Measurements from ENCODE around the gene CAPN10. TPM values are rescaled to one million over a fixed set of nuclear protein-coding genes. Genes with fewer than 3 reads are reported as not detected.

The CAPN10 gene
- total RNA-seq, 1 experiment from 2014 or later = 20.5 TPM

DNA sequence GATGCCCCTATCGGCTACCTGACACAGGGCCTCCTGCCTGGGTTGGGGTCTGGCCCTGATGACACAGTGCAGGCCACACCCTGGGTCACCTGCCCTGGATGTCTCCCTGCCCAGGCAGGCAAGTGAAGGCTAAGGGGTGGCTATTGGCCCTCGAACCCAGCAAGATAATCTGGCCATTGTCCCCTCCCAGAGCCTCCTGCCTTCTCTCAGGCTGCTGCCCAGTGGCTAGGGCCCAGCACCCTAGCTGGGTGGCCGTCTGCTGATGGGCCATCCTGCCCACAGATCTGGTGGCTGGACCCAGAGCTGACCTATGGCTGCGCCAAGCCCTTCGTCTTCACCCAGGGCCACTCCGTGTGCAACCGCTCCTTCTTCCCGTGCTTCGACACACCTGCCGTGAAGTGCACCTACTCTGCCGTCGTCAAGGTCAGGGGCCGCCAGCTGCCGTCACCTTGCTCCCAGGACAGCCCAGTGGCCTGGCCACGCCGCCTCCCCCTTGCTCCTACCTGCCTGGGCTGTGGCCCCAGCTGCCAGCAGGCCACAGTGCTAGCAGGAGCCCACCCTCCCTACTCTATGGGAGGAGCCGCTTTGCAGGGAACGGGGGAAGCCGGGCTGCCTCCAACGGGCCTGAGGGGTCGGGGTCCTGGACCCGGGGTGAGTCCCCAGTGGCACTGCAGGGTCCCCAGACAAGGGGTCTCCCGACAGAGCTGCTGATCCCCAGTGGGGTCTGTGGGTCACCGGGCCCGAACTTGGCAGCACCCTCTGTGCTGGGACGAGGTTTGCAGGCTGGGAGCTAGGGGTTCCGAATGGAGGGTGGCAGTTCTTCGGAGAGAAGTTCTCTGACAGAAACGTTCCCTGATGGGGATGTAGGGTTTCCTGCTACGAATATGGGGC is 14.1 kb upstream of the CAPN10 start:
- in situ Hi-C loops (cut with HindIII; ENCODE audit: low pct_unique_long_range_greater_than_20kb, low sequenced_read_pairs) = no loop called here

DNA sequence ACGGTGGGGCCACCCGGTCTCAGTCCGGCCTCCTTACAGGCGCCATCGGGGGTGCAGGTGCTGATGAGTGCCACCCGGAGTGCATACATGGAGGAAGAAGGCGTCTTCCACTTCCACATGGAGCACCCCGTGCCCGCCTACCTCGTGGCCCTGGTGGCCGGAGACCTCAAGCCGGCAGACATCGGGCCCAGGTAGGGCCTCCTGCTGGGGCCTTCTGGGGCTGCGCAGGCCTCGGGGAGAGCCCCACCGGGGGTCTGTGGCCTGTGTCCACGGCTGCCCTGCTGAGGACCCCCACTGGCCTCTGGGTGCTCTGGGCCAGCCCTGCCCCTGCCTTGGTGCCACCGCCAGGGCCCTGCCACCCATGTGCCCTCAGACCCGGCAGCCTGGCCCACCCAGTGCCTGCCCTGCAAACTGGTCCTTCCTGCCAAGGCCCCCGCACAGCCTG is 13.4 kb upstream of the CAPN10 start:
- in situ Hi-C loops (cut with HindIII; ENCODE audit: low pct_unique_long_range_greater_than_20kb, low sequenced_read_pairs) = no loop called here
- no peak for DNase-seq (ENCODE audit: low read depth)

More for the DNA sequence above, 14.1 kb upstream of the CAPN10 start:
- DNase-seq (ENCODE audit: low read depth) = no peak

DNA sequence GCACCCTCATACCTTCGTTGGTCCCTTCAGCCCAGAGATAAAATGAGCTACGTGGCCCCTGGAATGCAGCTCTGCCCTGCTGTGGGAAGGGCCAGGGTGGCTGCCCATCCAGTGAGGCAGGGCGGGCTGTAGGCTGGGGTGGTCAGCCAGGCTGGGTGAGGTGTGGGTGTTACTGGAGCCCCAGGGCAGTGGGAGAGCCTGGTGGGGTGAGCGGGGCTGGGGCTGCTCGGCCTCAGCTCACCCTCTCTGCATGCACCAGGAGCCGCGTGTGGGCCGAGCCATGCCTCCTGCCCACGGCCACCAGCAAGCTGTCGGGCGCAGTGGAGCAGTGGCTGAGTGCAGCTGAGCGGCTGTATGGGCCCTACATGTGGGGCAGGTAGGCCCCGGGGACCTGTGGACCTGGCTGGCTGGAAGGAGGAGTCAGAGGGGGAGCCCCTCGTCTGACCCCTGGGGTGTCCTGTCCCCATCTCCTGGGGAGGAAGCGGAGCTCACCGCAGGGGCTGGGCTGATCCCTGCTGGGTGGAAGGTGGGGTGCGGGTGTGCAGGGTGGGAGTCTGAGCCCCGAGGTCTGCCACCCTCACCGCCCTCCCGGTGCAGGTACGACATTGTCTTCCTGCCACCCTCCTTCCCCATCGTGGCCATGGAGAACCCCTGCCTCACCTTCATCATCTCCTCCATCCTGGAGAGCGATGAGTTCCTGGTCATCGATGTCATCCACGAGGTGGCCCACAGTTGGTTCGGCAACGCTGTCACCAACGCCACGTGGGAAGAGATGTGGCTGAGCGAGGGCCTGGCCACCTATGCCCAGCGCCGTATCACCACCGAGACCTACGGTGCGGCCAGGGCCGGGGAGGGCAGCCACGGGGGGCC is 12.8 kb upstream of the CAPN10 start:
- in situ Hi-C loops (cut with HindIII; ENCODE audit: low pct_unique_long_range_greater_than_20kb, low sequenced_read_pairs) = no loop called here
- DNase-seq (ENCODE audit: low read depth) = no peak

DNA sequence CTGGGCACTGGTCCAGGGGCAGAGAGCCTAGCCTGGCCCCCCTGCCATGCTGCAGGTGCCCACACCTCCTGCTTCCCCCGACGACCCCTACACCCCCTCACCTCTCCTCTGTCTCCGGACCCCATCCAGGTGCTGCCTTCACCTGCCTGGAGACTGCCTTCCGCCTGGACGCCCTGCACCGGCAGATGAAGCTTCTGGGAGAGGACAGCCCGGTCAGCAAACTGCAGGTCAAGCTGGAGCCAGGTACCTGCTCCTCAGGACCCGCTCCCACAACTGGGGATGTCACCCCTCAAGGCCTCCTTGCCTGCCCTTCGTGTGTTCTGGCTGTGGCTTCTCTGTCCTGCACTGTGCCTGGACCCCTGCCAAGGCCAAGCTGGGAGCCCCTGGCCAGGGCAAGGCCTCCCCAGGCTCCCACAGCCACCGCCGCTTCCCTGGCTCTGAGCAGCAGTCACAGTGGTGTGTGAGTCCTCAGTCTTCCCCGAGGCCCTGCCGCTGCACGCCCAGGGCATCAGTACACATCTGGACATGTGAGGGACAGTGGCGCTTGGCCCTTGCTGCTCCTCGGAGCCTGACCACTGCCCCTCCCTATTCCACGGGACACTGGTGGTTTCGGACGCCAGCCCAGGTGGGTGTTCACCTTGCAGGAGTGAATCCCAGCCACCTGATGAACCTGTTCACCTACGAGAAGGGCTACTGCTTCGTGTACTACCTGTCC is 12.0 kb upstream of the CAPN10 start:
- in situ Hi-C loops (cut with HindIII; ENCODE audit: low pct_unique_long_range_greater_than_20kb, low sequenced_read_pairs) = no loop called here
- DNase-seq (ENCODE audit: low read depth) = no peak

DNA sequence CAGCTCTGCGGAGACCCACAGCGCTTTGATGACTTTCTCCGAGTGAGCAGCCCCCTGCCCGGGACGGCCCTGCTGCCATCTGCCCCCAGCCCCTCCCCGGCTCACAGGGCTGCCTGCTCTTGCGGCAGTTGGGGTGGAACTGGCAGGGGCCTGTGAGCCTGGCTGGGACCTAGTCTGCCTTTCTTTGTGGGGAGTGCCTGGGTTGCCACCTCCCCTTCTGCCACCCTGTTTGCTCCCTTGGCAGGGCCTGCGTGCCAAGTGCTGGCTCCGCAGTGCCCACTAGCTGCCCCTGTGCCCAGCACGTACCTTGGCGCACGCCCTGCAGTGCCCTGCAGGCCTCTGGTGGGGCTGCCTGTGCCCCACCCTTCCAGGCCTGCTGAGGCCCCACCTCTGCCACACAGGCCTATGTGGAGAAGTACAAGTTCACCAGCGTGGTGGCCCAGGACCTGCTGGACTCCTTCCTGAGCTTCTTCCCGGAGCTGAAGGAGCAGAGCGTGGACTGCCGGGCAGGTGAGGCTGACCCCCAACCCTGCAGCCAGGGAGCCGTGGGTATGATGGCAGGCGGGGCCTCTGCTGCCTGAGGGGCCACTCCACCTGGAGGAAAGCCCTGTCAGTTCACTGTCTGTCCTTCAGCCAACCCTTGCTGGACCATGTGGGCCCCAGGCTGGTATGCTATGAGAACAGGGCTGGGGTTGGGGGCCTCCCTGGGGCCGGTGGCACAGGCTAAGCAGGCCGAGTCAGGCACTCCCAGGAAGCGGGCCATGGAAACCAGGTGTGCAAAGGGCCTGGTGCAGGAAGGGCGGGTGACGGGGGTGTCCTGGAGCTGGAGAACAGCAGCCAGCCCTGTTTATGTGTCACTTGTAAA is 11.2 kb upstream of the CAPN10 start:
- in situ Hi-C loops (cut with HindIII; ENCODE audit: low pct_unique_long_range_greater_than_20kb, low sequenced_read_pairs) = no loop called here
- DNase-seq (ENCODE audit: low read depth) = no peak

DNA sequence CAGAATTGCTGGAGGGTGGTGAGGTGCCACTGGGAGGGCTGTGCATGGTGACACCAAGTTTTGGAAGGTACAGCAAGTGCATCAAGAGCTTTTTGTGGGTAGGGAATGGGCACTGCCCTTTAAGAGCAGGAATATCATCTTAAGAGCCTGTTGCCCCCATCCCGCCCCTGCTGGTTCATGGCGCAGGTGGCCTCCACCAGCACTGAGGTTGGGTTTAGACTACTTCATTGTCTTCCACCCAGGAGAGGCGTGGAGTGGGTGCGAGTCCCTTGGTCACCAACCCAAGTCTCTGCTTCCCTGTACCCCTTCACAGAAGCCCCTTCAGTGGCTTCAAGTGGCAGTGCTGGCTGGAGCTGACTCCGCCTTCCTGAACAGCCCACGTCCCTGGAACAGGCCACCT is 10.5 kb upstream of the CAPN10 start:
- in situ Hi-C loops (cut with HindIII; ENCODE audit: low pct_unique_long_range_greater_than_20kb, low sequenced_read_pairs) = no loop called here
- no peak for DNase-seq (ENCODE audit: low read depth)

DNA sequence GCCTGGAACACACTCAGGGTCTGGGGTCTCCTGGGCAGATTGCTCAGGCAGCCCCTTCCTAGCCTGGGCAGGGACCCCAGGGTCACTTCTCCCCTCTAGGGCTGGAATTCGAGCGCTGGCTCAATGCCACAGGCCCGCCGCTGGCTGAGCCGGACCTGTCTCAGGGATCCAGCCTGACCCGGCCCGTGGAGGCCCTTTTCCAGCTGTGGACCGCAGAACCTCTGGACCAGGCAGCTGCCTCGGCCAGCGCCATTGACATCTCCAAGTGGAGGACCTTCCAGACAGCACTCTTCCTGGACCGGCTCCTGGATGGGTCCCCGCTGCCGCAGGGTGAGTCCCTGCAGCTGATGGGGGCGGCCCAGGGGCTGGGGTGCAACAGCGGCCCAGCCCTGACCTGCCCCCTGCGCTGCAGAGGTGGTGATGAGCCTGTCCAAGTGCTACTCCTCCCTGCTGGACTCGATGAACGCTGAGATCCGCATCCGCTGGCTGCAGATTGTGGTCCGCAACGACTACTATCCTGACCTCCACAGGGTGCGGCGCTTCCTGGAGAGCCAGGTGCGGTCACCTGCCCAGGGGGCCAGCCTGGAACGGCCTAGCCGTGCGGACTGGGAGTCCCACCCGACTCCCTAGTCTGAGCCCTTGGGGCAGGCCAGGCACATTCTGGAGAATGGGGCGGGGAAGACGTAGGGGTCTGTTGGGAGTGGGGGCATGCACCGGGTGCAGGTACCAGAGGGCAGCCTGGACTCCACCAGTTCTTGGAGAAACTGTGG is 9.9 kb upstream of the CAPN10 start:
- in situ Hi-C loops (cut with HindIII; ENCODE audit: low pct_unique_long_range_greater_than_20kb, low sequenced_read_pairs) = no loop called here
- DNase-seq (ENCODE audit: low read depth) = no peak

DNA sequence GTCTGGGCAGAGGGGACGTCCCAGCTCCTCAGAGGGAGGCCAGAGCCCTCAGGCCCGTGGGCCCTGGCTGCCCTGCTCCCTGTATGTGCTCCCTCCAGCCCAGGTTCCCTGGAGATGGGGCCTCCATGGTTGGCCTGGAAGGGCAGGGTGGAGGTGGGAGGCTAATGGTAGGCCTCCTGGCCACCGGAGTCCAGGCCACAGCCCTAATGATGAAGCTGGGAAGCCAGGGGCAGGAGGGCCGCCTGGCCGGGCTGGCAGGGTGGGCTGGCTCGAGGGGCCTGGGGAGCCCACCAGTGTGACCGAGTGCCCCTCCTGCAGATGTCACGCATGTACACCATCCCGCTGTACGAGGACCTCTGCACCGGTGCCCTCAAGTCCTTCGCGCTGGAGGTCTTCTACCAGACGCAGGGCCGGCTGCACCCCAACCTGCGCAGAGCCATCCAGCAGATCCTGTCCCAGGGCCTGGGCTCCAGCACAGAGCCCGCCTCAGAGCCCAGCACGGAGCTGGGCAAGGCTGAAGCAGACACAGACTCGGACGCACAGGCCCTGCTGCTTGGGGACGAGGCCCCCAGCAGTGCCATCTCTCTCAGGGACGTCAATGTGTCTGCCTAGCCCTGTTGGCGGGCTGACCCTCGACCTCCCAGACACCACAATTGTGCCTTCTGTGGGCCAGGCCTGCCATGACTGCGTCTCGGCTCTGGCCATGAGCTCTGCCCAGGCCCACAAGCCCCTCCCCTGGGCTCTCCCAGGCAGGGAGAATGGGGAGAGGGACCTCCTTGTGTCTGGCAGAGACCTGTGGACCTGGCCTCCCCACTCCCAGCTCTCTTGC is 9.0 kb upstream of the CAPN10 start:
- no peak for DNase-seq (ENCODE audit: low read depth)
- in situ Hi-C loops (cut with HindIII; ENCODE audit: low pct_unique_long_range_greater_than_20kb, low sequenced_read_pairs) = no loop called here

DNA sequence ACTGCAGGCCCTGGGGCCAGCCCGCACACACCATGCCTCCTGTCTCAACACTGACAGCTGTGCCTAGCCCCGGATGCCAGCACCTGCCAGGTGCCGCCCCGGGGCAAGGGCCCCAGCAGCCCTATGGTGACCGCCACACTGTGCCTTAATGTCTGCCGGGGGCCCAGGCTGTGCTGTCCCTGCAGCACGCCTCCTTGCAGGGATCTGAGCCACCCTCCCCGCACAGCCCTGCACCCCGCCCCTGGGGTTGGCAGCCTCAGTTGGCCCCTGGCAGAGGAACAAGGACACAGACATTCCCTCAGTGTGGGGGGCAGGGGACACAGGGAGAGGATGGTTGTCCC is 8.5 kb upstream of the CAPN10 start:
- in situ Hi-C loops (cut with HindIII; ENCODE audit: low pct_unique_long_range_greater_than_20kb, low sequenced_read_pairs) = no loop called here
- DNase-seq (ENCODE audit: low read depth) = no peak

DNA sequence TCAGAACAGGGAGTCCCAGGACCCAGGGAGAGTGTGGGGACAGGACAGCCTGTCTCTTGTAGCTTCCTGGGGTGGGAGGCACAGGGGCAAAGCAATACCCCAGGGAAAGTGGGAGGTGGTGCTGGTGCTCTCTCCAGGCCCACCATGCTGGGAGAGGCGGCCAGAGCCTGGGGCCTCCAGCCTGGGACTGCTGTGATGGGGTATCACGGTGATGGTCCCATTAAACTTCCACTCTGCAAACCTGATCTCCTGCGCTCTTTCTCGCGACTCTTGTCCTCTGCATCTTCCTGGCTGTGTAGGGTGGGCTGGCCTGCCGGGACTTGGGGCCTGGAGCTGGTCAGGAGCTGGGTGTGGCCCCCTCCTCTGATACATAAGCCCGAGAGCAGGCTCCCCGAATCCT is 8.0 kb upstream of the CAPN10 start:
- DNase-seq (ENCODE audit: low read depth) = no peak
- in situ Hi-C loops (cut with HindIII; ENCODE audit: low pct_unique_long_range_greater_than_20kb, low sequenced_read_pairs) = no loop called here

DNA sequence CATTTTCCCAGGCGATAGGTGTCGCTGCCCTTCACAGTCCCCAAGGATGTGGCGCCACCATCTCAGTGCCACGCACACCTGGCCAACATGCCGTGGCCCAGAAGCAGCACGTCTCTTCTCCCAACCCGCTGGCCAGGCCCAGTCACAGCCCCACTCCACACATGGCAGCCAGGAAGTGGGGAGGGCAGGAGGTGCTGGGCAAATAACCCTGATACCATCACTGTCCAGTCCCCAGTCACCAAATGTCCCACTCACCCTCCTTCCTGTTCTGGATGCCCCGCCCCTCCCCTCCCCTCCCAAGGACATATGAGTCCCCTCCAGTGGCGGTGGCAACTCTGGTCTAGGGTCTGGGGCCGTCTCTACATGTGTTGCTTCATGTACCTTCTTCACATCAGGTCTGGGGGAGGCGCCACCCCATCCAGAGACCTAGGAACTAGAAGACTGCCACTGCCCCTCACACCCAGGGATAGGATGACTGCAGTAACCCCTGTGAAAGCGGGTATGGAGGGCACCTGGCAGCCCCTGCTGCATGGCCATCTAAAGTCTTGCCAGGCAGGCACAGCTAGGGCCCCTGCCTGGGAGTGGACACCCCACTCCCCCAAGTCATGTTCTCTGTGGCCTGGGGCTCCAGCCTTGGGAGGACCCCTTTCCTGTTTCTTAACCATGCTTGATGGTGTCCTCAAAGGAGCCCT is 7.3 kb upstream of the CAPN10 start:
- in situ Hi-C loops (cut with HindIII; ENCODE audit: low pct_unique_long_range_greater_than_20kb, low sequenced_read_pairs) = no loop called here
- no peak for DNase-seq (ENCODE audit: low read depth)

DNA sequence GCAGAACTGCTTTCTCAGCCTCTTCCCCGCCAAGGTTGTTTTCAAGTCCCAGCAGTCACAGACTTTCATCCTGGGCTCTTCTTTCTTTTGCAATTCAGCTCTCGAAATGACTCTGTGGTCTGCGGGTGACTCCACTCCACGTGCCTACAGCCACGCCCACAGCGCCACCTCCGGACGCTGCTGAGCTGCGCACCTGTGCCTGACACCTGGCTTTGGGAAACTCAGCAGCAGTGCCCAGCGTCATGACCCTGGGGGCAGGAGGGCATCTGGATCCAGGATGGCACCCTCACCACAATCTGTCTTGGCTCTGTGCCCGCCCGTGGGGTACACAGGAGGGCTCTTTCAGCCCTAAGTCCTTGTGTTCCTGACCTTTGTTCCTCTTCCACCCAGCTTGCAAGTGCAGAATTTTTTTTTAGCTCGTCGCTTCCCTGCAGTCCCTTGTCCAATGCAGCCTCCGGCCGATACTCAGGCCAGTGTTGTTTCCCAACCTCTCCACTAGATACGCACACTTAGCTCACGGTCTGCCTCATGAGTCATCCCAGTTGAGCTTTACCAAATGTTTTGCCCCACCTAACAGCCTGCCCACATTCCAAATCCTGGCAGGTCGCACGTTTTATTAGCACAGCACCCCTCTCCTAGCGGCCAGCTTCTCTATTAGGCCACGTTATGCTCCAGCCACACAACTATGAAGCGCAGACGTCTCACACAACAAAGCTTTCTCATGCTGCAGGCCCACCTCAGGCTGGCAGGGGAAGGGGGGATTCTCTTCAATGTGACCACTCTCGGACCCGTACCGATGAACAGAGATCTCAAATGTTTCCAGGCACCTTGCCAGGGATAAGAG is 6.5 kb upstream of the CAPN10 start:
- DNase-seq (ENCODE audit: low read depth) = peak; percentile 62
- in situ Hi-C loops (cut with HindIII; ENCODE audit: low pct_unique_long_range_greater_than_20kb, low sequenced_read_pairs) = no loop called here

DNA sequence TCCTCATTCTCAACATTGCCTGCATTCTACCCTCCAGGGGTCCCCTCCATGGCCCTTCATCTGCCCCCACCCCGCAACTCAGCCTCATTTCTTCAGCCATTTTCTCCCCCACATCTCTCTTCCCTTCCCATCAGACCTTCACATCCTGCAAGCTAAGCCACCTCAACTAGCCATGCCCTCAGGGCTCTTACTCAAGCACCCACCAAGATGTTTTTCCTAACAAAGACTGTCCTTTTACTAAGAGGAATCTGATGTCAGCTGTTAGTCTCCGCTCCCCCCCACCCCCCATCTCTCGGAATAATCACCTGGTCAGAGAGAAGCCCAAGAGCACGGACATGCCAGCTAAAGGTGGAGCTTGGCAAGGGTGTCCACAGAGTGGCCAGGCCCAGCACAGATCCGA is 4.7 kb upstream of the CAPN10 start:
- in situ Hi-C loops (cut with HindIII; ENCODE audit: low pct_unique_long_range_greater_than_20kb, low sequenced_read_pairs) = no loop called here
- DNase-seq (ENCODE audit: low read depth) = no peak

DNA sequence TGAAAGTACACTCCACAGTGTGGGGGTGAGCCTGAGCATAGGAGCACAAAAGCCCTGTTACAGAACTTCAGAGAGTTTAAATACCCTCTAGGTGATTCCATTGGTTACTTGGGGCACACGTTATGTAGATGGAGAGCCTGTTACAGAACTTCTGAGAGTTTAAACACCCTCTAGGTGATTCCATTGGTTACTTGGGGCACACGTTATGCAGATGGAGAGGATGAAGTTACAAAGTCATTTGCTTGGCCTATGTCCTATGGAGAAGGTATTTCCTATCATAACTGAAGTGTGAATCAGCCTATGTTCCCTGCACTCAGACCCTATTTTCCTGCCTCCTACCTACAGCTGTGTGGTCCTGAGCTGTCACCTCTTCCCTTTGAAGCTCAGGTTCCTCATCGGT is 3.8 kb upstream of the CAPN10 start:
- no peak for DNase-seq (ENCODE audit: low read depth)
- in situ Hi-C loops (cut with HindIII; ENCODE audit: low pct_unique_long_range_greater_than_20kb, low sequenced_read_pairs) = no loop called here

DNA sequence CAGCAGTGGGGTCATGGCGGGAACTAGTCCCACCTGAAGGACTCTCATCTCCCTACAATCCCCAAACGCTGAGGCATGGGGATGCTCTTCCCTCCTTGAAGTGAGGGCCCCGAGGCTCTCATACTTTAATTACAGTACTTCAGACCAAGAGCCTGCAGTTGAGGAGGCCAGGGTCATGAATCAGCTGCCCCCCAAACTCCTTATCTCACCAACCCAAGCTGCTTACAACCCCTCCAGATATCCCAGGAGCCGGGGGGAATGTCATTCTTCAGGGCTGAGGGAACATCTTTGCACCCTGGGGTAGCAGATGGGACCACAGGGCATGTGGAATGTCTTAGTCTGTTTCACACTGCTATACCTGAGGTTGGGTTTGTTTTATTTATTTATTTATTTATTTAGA is 2.8 kb upstream of the CAPN10 start:
- in situ Hi-C loops (cut with HindIII; ENCODE audit: low pct_unique_long_range_greater_than_20kb, low sequenced_read_pairs) = no loop called here
- no peak for DNase-seq (ENCODE audit: low read depth)

Measured in Caki2 (cell line).